DMS53 treated with DMSO at 0.1 percent for 48 hours (cell line): ENCODE measurements around the gene TM9SF2.
"Not testable (repeated sequence)": the region's sequence is repeated elsewhere in the genome, so short reads cannot be mapped to it uniquely, and the experiment has no call there.

Source experiments
- DNase-seq: peaks from one replicate; lab custom pipeline; 2025; ENCODE audit not compliant: unreplicated experiment; lab: John Stamatoyannopoulos, UW

Gene TM9SF2

GRCh38 chr13:99528547-99528946 is 27.3 kb downstream of the TM9SF2 start:
- DNase-seq = no peak

DNA sequence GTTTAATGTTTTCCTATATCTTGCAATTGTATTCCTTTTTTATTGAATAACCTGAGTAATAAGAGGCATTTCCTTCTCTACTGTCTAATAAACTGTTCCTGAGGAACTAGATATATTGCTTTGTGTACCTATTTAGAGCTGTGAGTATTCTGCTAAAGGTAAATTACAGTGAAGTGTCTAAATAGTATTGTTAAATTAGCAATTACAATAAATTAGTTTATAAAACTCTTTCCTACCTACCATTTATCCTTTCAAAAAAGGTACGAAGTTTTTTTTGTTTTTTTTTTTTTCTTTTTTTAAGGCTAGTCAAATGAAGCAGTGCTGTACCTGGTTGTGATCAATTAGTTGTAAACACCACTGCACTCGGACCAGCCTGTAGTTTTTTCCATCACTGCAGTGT is 34.8 kb downstream of the TM9SF2 start:
- no peak for DNase-seq

- no peak for DNase-seq
These were observed 39.3 kb downstream of the TM9SF2 start for GRCh38 chr13:99540530-99540929.

GRCh38 chr13:99542788-99543406 is 41.6 kb downstream of the TM9SF2 start:
- no peak for DNase-seq

- no peak for DNase-seq
These were observed 44.1 kb downstream of the TM9SF2 start for GRCh38 chr13:99545361-99545760.

- no peak for DNase-seq
These were observed 44.7 kb downstream of the TM9SF2 start for GRCh38 chr13:99545979-99546378.

GRCh38 chr13:99546878-99547277 is 45.6 kb downstream of the TM9SF2 start:
- DNase-seq = no peak

DNA sequence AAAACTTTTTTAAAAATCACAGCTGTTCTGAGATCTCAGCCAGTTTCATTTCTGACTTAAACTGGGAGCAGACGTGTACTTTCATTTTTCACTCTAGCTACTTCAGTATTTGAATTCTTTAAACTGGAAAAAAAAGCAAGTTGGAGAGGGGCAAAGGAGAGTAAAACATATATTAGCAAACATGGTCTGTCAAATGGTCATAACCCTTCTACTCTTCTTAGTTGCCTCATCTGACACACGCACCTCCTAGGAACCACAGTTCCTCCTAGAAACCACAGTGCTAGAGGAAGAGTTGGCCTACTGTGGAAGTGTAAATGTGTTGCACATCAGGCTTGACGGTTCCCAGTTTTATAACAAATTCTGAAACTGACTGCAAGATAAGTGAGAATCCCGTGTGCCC is 47.2 kb downstream of the TM9SF2 start:
- no peak for DNase-seq

DNA sequence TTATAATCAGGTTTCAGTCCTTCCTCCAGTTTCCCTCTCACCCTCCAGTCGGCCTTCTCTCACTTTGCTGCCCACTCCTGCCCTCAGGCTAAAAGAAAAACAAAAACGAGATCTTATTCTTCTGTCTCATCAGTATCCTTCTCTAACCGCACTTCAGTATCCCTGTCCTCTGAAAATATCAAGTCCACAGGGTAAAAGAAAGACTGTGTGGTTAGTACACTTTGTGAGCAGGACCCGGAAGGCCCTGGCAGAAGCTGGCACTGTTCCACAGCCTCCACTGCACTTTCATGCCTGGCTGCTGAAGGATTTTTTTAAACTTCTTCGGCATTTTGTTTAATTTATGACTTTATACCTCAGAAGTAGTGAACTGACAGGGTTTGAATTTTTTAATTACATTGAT is 51.8 kb downstream of the TM9SF2 start:
- no peak for DNase-seq

DNA sequence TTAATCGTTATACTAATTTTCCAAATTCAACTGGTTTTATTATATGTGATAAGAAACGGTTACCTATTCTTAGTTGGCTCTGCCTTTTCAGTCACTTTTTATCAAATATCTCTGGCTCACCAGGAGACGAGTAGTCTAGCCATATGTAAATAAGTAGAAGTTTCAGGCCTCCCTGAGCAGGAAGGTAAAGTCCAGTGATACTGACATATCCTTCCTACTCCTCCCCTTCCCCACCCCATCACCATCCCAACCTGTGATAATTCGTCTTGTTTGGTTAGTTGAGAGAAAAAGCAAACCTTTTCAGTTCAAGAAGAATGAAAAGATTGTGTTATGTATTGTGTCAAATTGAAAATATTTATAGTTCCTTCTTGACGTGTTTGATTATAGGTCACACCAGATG is 53.9 kb downstream of the TM9SF2 start:
- DNase-seq = no peak

GRCh38 chr13:99556867-99557443 is 55.7 kb downstream of the TM9SF2 start:
- no peak for DNase-seq

DNA sequence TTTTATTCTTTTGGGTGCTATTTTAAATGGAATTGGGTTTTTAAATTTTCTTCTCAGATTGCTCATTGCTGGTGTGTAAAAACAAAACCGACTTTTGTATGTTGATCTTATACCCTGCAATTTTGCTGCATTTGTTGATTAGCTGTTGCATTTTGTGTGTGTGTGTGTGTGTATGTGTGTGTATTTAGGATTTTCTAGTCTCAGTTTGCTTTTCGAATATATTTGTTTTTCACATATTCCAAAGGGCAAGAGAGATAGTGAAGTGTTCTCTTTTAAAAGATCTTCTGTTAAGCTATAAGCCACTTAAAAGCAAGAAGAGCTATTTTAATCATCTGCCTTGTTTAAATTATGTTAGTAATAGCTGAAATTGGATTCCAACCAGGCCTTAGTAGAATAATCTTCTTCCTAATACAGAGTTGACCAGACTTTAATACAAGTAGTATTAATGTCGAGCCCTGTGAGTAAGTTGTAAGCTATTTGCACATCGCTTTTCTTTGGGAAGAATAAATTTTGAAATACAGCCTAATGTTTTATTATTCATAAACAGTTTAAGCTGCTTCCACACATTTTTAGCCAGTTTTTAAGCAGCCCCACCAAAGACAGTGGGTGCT is 57.4 kb downstream of the TM9SF2 start:
- no peak for DNase-seq

- no peak for DNase-seq
These were observed 58.3 kb downstream of the TM9SF2 start for GRCh38 chr13:99559560-99559959.

GRCh38 chr13:99563404-99563803 is 62.1 kb downstream of the TM9SF2 start:
- no peak for DNase-seq

GRCh38 chr13:99564386-99564785 is 63.1 kb downstream of the TM9SF2 start:
- DNase-seq = no peak

DNA sequence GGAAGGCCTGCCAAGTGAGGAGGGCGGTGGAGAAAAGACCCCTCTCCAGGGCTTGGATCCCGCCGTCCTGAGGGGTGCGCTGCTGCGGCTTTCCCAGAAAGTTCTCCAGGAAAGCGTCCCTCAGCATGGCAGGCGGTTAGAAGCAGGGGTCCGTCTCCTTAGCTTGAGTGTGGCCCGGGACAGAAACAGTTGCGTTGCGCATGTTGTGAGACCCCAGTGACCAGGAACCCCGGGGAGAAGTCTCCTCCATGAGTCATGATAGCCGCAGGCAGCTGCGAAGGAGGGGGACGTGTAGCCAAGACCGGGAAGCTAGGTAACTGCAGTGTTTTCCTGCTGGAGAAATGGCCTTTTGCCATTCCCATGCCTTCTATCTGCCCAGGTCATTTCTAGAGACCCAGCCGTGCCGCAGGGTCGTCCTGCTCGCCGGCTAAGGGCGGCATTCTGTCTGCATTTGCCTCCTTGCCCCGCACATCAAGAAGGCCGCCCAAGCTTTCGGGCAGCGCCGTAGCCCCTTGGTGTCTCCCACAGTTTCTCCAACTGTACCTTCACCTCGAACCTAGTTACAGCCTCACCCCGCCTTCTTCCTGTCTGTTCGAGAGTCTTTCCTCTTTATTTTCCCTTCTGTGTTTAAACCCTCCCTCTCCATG is 64.3 kb downstream of the TM9SF2 start:
- no peak for DNase-seq

- no peak for DNase-seq
These were observed 65.1 kb downstream of the TM9SF2 start for GRCh38 chr13:99566125-99567083.

- DNase-seq = not testable (repeated sequence)
These were observed 67.6 kb downstream of the TM9SF2 start for GRCh38 chr13:99568901-99569300.

- DNase-seq = no peak
These were observed 70.9 kb downstream of the TM9SF2 start for GRCh38 chr13:99572131-99572530.

DNA sequence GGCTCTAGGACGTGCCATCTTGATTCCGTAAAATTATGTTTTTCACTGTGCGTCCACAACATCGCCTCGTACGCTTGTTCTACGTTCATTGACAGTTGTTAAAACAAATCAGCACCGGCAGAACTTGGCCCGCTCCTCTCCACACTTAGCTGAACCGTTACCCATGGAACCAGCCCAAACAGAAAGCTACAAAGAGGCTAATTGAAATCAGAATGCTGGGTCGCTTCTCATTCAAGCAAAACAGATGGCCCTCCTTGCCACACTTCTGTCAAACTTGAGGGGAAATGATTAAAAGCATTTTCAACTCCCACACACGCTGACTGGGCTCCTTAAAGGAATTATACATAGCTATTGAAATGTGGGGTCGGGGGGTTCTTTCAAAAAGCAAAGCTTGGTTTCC is 71.6 kb downstream of the TM9SF2 start:
- no peak for DNase-seq
